Activated naive CD4-positive, alpha-beta T cell treated with Interleukin-2 at 50 U/mL for 16 hours (primary cell): ENCODE results near the gene CD160.
"Not testable (repeated sequence)": the region's sequence is repeated elsewhere in the genome, so short reads cannot be mapped to it uniquely, and the experiment has no call there.

ENCODE experiments used
- DNase-seq: peaks from one replicate; pipeline ENCODE4 v3.0.0-alpha.2; 2020

Gene CD160

DNA sequence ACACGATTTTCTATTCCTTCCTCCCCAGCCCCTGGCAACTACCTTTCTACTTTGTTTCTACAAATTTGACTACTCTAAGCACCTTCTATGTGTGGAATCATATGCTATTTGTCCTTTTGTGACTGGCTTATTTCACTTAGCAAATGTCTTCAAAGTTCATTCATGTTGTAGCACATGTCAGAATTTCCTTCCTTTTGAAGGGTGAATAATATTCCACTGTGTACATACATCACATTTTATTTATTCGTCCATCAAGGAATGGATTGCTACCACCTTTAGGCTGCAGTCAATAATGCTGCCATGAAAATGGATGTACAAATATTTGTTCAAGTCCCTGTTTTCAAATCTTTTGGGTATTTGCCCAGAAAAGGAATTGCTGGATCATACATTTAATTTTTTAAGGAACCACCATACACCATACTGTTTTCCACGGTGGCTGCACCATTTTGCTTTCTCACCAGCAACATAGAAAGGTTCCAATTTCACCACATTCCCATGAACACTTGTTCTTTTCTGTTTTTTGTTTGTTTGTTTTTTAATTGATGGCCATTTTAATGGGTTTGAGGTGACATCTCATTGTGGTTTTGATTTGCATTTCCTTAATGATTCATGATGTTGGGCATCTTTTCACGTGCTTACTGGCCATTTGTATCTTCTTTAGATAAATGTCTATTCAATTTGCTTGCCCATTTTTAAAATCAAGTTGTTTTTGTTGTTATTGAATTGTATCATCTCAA is 8.8 kb upstream of the CD160 start:
- no peak for DNase-seq

DNA sequence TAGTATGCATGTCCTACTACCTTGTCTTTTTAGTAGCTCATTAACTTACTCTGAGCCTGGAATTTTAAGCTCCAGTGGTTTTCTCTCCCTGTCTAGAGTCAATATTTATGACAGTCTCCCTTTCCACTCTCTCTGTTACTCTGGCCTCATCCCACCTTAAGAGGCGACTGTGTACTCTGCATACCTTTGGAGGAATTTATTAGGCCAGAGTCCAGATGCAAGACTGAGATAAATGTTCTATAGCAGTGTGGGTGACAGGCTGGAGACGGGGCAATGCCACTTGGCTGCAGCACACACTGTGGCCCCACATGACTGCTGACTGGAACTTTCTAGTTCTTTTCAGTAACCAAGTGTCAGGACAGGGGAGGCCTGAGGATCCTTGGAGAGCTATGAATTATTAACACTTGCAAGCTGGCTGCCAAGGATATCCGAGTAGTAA is 8.1 kb upstream of the CD160 start:
- no peak for DNase-seq

DNA sequence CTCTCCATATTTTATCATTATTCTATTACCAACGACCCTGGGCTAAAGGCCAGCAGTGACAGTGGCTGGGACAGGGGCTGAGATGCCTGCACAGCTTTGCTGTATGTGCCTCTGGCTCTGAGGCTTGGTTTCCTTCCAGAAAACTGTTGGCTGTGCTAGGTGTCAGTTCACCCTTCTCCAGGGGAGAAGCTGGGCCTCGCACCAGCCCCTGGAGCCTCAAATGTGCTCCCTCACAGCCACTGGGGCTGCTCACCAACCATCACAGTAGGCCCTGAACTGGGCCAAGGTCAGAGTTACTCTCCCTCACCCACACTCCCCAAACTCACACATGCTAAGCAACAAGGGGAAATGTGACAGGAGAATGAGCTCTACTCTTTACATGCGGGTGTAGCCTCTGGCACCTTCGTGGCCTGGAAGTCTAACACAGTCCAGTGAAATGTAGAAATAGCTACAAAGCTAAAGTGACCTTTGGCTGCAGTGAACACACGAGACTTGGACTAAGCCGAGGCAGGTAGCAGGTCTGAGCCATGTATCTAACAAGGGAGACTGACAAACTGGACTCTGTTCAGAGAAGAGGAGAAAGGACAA is 4.7 kb upstream of the CD160 start:
- DNase-seq, result no peak

DNA sequence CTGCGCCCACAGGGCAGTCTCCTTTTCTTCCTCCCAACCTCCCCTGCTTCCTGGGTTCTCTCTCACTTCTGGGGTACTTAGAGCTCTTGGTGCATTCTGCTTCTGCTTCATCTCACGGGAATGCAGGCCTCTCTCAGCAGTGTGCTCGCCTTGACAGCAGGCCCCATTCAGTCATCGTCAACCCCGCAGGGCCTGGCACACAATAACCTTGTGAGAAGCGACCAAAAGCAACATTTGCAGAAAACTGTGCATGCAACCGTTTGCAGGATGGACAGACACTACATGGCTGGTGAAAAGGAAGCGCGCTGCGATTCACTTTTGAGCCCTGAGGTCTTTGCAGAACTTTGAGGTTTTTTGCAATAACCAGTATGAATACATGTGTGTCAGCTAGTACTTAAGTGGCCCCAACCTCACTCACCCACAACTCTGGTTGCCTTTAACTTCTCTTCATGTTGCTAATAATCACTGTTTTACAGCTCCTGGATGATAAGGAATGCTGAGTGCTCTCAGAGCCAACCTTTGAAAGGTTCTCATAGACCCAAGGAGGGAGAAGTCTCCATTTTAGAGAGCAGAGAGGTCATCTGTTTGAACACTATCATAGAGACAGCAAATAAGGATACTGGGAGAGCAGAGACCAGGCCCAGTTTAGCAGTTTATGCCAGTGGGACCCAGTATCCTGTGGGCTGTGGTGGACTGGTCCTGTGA is 2.5 kb upstream of the CD160 start:
- DNase-seq, result no peak

DNA sequence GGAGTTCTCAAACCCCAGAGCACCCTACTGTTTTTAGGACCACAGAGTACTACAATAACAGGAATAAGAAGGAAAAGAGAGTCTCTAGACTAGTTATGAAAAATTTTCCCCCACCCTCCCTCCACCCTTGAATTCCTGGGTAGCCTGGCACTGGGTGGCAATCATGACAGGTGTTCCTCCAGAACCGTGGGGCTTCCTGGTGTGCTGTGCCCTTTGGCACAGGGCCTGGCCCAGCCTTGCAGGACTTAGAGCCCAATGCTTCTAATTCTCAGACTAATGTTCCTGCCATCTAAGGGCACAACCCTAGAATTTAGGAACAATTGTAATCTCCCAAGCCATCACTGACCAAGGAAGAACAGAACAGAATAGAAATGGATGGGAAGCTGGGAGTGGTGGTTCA is 1.5 kb upstream of the CD160 start:
- no peak for DNase-seq

GRCh38 chr1:145718465-145718864 is 834 bp upstream of the CD160 start:
- DNase-seq, result not testable (repeated sequence)

GRCh38 chr1:145720556-145720877 is 1.2 kb downstream of the CD160 start:
- DNase-seq, result no peak

DNA sequence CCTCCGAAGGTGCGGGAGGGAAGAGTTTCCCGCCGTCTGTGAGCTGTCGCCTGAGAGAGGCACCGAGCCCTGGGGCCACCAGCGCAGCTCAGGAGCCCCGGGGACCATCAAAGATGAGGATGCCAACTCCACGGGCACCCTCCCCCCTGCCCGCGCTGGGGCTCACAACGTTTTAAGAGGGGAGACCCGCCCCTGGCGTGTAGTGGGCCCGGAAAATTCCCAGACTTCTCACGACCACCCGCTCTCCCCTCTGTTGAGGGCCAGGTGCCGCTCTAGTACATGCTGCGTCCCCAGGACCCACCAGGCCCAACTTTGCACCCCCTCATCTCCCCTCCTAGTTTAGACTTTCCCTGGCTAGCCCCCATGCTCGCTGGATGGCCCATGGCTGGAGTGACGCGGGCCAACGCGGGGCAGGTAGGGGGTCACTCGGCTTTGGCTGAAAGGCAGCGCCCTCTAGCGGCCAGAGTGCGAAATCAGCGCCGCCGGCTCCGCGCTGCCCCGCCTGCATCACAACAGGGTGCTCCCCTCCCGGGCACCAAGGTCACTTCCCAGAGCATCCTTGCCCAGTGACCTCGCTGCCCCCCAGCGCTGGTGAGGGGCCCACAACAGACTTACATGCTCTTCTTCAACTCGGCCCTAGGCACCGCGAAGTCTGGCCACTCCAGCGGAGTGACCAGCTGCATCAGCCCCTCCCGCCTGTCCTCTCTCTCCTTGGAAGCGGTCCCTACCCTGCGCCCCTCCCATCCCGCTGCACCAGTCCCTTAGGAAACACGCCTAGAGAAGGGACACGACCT is 1.8 kb downstream of the CD160 start:
- DNase-seq, result peak; percentile 71

DNA sequence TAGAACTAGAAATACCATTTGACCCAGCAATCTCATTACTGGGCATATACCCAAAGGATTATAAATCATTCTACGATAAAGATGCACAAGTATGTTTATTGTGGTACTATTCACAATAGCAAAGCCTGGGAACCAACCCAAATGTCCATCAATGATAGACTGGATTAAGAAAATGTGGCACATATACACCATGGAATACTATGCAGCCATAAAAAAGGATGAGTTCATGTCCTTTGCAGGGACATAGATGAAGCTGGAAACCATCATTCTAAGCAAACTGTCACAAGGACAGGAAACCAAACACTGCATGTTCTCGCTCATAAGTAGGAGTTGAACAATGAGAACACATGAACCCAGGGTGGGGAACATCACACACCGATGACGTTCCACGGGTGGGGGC is 6.9 kb downstream of the CD160 start:
- not testable (repeated sequence) for DNase-seq

DNA sequence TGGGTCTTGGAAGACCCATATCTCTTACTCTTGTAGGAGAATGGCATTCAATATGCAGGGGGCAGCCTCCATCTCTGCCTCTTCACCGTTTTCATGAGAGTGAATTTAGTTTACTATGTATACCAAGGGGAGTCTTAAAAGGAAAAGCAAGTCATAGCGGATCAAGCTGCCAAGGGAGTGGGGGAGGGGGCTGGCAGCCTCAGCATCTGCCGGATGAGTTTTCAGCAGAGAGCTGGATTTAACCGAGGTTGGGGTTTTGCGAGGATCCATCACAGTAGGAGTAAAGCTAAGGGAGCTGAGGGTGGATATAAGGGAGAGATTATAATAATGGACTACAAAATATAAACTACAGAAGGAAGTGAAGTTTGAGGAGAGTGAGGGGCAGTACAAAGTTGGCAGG is 9.9 kb downstream of the CD160 start:
- DNase-seq, result no peak

GRCh38 chr1:145729666-145730436 is 10.6 kb downstream of the CD160 start:
- no peak for DNase-seq

GRCh38 chr1:145730467-145730866 is 11.2 kb downstream of the CD160 start:
- no peak for DNase-seq

GRCh38 chr1:145730900-145731299 is 11.6 kb downstream of the CD160 start:
- DNase-seq, result no peak

DNA sequence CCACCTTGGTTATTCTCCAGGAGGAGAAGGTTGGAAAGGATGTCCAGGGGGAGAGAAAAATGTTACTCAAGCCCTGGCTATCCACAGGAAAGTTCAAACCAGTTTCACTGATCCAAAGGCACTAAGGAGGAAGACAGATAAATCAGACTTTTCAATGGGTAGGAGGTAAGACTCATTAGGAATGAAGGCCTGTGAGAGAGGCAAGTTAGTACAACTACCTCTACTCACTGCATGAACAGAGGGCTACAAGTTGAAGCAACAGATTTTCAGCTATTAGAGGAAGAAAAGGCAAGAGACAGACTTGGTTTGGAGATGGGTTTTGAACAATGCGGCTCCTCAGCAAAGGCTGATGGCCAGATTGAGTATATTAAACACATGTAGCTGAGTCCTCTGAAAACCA is 16.9 kb downstream of the CD160 start:
- DNase-seq, result no peak

GRCh38 chr1:145740269-145740668 is 21.0 kb downstream of the CD160 start:
- DNase-seq, result no peak

GRCh38 chr1:145747398-145748247 is 28.3 kb downstream of the CD160 start:
- DNase-seq, result no peak

DNA sequence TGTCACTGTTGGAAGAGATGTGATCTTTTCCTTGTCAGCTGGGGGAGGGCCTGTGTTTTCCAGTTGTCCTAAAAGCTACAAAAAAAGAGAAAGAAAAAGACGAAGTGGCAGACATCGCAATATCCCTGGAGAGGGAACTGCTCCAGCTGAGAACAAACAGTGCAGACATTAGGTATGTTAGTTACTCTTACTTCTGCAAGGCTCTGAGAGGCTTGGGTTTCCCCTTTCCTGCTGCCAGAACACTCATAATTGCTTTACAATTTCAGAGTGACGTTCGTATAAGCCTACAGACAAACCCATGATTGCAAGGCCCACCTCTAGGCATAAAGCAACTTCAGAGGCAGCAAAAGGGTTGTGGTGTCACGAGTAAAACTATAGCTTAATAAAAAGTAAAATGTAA is 31.1 kb downstream of the CD160 start:
- DNase-seq, result no peak

DNA sequence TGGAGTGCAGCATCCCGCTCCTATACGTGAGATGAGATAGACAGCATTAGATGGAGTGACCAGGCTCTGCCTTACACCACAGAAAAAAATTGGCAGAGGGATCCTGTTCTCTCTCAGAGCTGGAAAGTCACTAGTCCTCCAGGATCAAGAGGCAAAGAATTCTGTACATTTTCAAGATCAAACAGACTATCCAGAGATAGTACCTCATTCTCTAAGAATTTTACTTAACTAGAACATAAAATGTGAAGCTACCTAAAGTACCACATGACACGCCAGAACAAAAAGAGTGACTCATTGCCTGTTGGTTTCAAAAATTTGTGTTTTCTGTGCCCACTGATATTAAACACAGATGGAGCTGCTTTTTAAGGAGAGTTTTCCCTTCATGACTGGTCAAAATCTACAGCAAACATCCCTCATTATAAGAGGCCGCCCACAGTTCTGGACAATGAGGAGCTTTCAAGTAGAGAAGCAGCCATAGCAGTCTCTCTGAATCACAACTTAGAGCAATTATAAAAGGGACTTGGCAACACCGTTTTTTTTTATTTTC is 32.3 kb downstream of the CD160 start:
- DNase-seq, result no peak

GRCh38 chr1:145757420-145757819 is 38.1 kb downstream of the CD160 start:
- no peak for DNase-seq

- DNase-seq, result no peak
Measured at GRCh38 chr1:145758116-145758515, 38.8 kb downstream of the CD160 start.

GRCh38 chr1:145758575-145758974 is 39.3 kb downstream of the CD160 start:
- no peak for DNase-seq
